CD4-positive, alpha-beta T cell (primary cell): ENCODE measurements around the gene POLE. TPM values are rescaled to one million over a fixed set of nuclear protein-coding genes. Genes with fewer than 3 reads are reported as not detected.

Experiments
- ATAC-seq: fragments of 200-7000 bp; cut with Tn5 transposase; one replicate; pipeline ENCODE4 v1.10.0; 2022; ENCODE audit warnings: mild to moderate bottlenecking; ENCODE audit not compliant: poor library complexity
- CTCF ChIA-PET: fragments of 350-600 bp; sonication (Branson Sonifier 250); formaldehyde crosslinking; loops from one replicate; lab custom pipeline; 2021; ENCODE audit warnings: antibody characterized with exemption, inconsistent platforms; lab: Charles Lee
- POLR2A ChIA-PET: fragments of 350-600 bp; sonication (Branson Sonifier 250); formaldehyde crosslinking; loops from one replicate; lab custom pipeline; 2021; ENCODE audit warnings: antibody characterized with exemption, inconsistent platforms; lab: Charles Lee
- DNase-seq, 14 experiments: peaks; one replicate each; pipeline ENCODE4 v3.0.0-alpha.2; 2013 to 2020; ENCODE audit warnings: mixed read lengths in 2 of 14
- H3K27ac ChIP-seq, 2 donors: one replicate each; pipeline versions ENCODE4 v1.5.1 to v1.7.0; 2013; ENCODE audit warnings: low read length in 2 of 2, low read depth in 1 of 2, mild to moderate bottlenecking in 1 of 2
- H3K27me3 ChIP-seq, 2 experiments: 1 replicate in 1 of 2; 2 replicates in 1 of 2; pipeline versions ENCODE4 v1.6.1 to v1.7.0; 2013; ENCODE audit warnings: low read length in 2 of 2, control low read depth in 1 of 2, mild to moderate bottlenecking in 1 of 2, moderate library complexity in 1 of 2; ENCODE audit not compliant: insufficient read depth in 2 of 2, control insufficient read depth in 1 of 2
- H3K36me3 ChIP-seq: one replicate; pipeline ENCODE4 v1.6.1; 2013; ENCODE audit warnings: low read length, control low read depth; ENCODE audit not compliant: insufficient read depth
- H3K4me1 ChIP-seq: one replicate; pipeline ENCODE4 v1.6.1; 2013; ENCODE audit warnings: low read length, control low read depth; ENCODE audit not compliant: insufficient read depth
- H3K4me3 ChIP-seq: one replicate; pipeline ENCODE4 v1.5.1; 2013; ENCODE audit warnings: mild to moderate bottlenecking, low read length, moderate library complexity
- H3K9me3 ChIP-seq, 2 experiments: 1 replicate in 1 of 2; 2 replicates in 1 of 2; pipeline versions ENCODE4 v1.6.1 to v1.7.0; 2013; ENCODE audit warnings: low read length in 2 of 2, mild to moderate bottlenecking in 2 of 2, control low read depth in 1 of 2, moderate library complexity in 1 of 2; ENCODE audit not compliant: control insufficient read depth in 1 of 2, insufficient read depth in 1 of 2
- H3K27ac Mint-ChIP-seq: one replicate; pipeline ENCODE4 v1.8.0; 2020; ENCODE audit warnings: mixed read lengths
- H3K27me3 Mint-ChIP-seq: one replicate; pipeline ENCODE4 v1.8.0; 2021; ENCODE audit warnings: mixed read lengths
- H3K36me3 Mint-ChIP-seq: one replicate; pipeline ENCODE4 v1.8.0; 2021; ENCODE audit warnings: low read depth, mixed read lengths
- H3K4me1 Mint-ChIP-seq: one replicate; pipeline ENCODE4 v1.8.0; 2021; ENCODE audit warnings: low read depth, mixed read lengths
- H3K4me3 Mint-ChIP-seq: one replicate; pipeline ENCODE4 v1.8.0; 2020; ENCODE audit warnings: mild to moderate bottlenecking, mixed read lengths
- H3K9me3 Mint-ChIP-seq: one replicate; pipeline ENCODE4 v1.8.0; 2020; ENCODE audit warnings: mixed read lengths
- CTCF ChIP-seq: fragments of 200-600 bp; IDR thresholded peaks from one replicate; pipeline ENCODE4 v1.8.0; 2022; ENCODE audit warnings: antibody characterized with exemption, mild to moderate bottlenecking
- intact Hi-C, 2 experiments: fragments of 100-400 bp; cut with DNase I in 1 of 2; cut with micrococcal nuclease in 1 of 2; formaldehyde crosslinking; loops; one replicate each; pipeline versions ENCODE4 v1.15.1 to v1.9.0; 2023 to 2025; cut with DNase I, micrococcal nuclease
- total RNA-seq, 174 experiments: library from RNA in 2 of 174; stranded (reverse) in 2 of 174; gene quantifications; one replicate each; pipeline ENCODE4 v1.2.3 and lab custom pipeline; 2021 to 2026

Gene POLE
- total RNA-seq, 2 experiments from 2014 or later: 41.8 to 46.1 TPM

GRCh38 chr12:132665794-132666193 lies 21.3 kb downstream of the POLE start:
- CTCF ChIA-PET: interaction anchor here (1.0 kb wide), 1 partner anchor 11 kb away, joined by 3 read pairs; no protein-coding TSS in a partner anchor
- no peak overlapping the region for H3K4me3 ChIP-seq
- no peaks in the 10 kb centered on the region for H3K27me3 ChIP-seq
- no peak overlapping the region for H3K27ac ChIP-seq
- intact Hi-C loops: no loop called here
- no peak for ATAC-seq
- Mint-ChIP-seq H3K27ac (no peak overlapping the region), H3K27me3 (no peaks in the 10 kb centered on the region), H3K36me3 (peaks cover 92% of the 10 kb centered on the region), H3K4me3 (no peak overlapping the region), H3K9me3 (no peaks in the 10 kb centered on the region), H3K4me1 (peaks cover 16% of the 10 kb centered on the region)
- POLR2A ChIA-PET: no interaction called here
- DNase-seq: no peak
- TF ChIP-seq CTCF: no peak
- H3K9me3 ChIP-seq: no peaks in the 10 kb centered on the region
- H3K4me1 ChIP-seq: peaks cover 4% of the 10 kb centered on the region
- peaks cover 85% of the 10 kb centered on the region for H3K36me3 ChIP-seq

DNA sequence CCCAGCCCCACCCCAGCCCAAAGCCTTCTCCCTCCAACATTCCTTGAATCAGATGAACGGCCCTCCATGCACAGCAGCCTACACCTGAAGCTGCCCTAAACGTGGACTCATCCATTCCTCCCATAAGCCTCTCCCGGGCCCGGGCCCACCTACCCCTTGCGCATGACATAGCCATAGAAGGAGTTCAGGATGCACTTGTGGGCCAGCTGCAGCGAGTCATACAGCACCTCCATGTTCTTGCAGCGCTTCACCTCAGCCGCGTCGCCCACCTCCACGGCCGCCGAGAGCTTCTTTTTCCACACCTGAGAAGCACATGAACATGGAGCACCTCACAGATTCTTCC lies 22.0 kb downstream of the POLE start:
- H3K27ac Mint-ChIP-seq: no peak overlapping the region
- ATAC-seq (no peak), DNase-seq (no peak)
- Histone ChIP-seq H3K4me3 (no peak overlapping the region), H3K36me3 (peaks cover 92% of the 10 kb centered on the region), H3K27ac (no peak overlapping the region), H3K4me1 (peaks cover 4% of the 10 kb centered on the region), H3K9me3 (no peaks in the 10 kb centered on the region), H3K27me3 (no peaks in the 10 kb centered on the region)
- intact Hi-C loops: no loop called here
- TF ChIP-seq CTCF: no peak
- H3K27me3 Mint-ChIP-seq: no peaks in the 10 kb centered on the region
- peaks cover 23% of the 10 kb centered on the region for H3K4me1 Mint-ChIP-seq
- no peaks in the 10 kb centered on the region for H3K9me3 Mint-ChIP-seq
- H3K36me3 Mint-ChIP-seq: peaks cover 96% of the 10 kb centered on the region
- no peak overlapping the region for H3K4me3 Mint-ChIP-seq
- ChIA-PET CTCF (interaction anchor here (1.0 kb wide), 1 partner anchor 11 kb away, joined by 3 read pairs; no protein-coding TSS in a partner anchor), POLR2A (no interaction called here)

DNA sequence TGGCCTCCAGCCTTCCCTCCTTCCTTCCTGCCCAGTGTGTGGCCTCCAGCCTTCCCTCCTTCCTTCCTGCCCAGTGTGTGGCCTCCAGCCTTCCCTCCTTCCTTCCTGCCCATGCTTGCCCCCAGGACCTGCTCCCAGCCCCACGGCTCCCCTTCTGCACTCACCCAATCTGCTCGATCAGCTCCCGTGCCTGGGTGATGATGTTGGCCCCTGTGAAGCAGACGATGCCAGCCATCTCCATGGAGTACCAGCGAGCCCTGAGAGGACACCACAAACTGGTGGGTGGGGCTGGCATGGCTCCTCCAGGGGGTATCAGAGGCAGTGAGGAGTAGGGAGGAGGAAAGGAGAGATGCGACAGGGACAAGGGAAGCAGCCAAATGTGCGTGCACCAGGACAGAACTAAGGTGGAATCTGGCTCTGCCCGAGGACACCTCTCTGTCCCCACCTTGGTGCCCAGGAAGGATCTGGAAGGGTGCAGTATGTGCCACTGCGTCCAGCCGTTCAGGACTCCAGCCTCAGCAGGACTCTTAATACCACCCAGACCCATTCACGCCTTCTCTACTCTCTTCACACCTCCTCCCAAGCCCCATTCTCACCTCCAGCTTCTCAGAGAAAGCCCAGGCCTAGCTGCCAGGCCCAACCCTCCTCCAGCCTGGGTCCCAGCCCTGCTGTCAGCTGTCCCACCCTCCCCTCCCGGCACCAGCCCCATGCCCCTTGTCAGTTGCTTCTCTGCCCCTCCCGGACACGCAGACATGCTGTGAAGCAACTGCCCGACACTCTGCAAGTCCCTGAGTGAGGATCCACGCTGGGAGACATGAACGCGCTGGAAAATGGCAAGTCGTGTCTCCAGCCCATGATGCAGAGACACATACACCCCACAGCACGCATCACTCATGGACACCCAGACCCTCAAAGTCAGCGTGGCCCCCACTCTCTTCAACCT lies 22.7 kb downstream of the POLE start:
- Mint-ChIP-seq H3K9me3 (no peaks in the 10 kb centered on the region), H3K27ac (no peak overlapping the region), H3K4me3 (no peak overlapping the region), H3K4me1 (peaks cover 28% of the 10 kb centered on the region), H3K27me3 (no peaks in the 10 kb centered on the region), H3K36me3 (peaks cover 96% of the 10 kb centered on the region)
- Histone ChIP-seq H3K4me3 (no peak overlapping the region), H3K27ac (no peak overlapping the region), H3K9me3 (no peaks in the 10 kb centered on the region), H3K4me1 (peaks cover 9% of the 10 kb centered on the region), H3K36me3 (peaks cover 93% of the 10 kb centered on the region), H3K27me3 (no peaks in the 10 kb centered on the region)
- no peak for DNase-seq
- CTCF ChIA-PET: no interaction called here
- intact Hi-C loops: no loop called here
- no peak for TF ChIP-seq CTCF
- ATAC-seq: no peak
- POLR2A ChIA-PET: no interaction called here
